Peyer's patch (tissue), 4 donors: ENCODE results near the gene RPTOR. TPM values are rescaled to one million over a fixed set of nuclear protein-coding genes. Genes with fewer than 3 reads are reported as not detected.

Source experiments
- DNase-seq, 3 donors: peaks; one replicate each; pipeline ENCODE4 v3.0.0-alpha.2; 2017 to 2019
- H3K27ac ChIP-seq, 4 donors: fragments of 200-600 bp; sonication (generic); one replicate each; pipeline ENCODE4 v1.5.1; 2016 to 2019
- H3K27me3 ChIP-seq, 2 donors: fragments of 200-600 bp; sonication (generic); one replicate each; pipeline ENCODE4 v1.5.1; 2019
- H3K36me3 ChIP-seq, 3 donors: fragments of 200-600 bp; sonication (generic); one replicate each; pipeline ENCODE4 v1.5.1; 2016 to 2019
- H3K4me1 ChIP-seq, 4 donors: fragments of 200-600 bp; sonication (generic); one replicate each; pipeline ENCODE4 v1.5.1; 2016 to 2019
- H3K4me3 ChIP-seq, 4 donors: fragments of 200-600 bp; sonication (generic); 1 replicate in 3 of 4; 2 replicates in 1 of 4; pipeline ENCODE4 v1.5.1; 2016 to 2019; ENCODE audit warnings: mild to moderate bottlenecking in 1 of 4
- H3K9me3 ChIP-seq, 4 donors: fragments of 200-600 bp; sonication (generic); one replicate each; pipeline ENCODE4 v1.5.1; 2016 to 2019; ENCODE audit warnings: mild to moderate bottlenecking in 1 of 4
- POLR2A ChIP-seq, 2 donors: fragments of 450-650 bp; IDR thresholded peaks; one replicate each; pipeline ENCODE4 v1.5.1; 2017; ENCODE audit warnings: antibody characterized with exemption in 2 of 2, mild to moderate bottlenecking in 2 of 2, moderate library complexity in 2 of 2
- total RNA-seq, 4 donors: library from RNA; depleted of rRNA; stranded (reverse); fragments of >200 nt; gene quantifications; one replicate each; pipeline ENCODE4 v1.1.0, GENCODE V29; 2016
- TF ChIP-seq, protein P1 (sequence below), 6 experiments: fragments of 450-650 bp in 4 of 6; fragments of 200-600 bp in 2 of 6; sonication (generic) in 1 of 6; IDR thresholded peaks; one replicate each; pipeline ENCODE4 v1.5.1; 2017 to 2019; ENCODE audit warnings: antibody characterized with exemption in 6 of 6, mild to moderate bottlenecking in 3 of 6, moderate library complexity in 1 of 6

RPTOR gene
- total RNA-seq, 4 donors from 2014 or later, result 42.4 to 73.6 (median 64.2) TPM

GRCh38 chr17:80683625-80684104, 139.0 kb downstream of the RPTOR start:
- no peaks in the 10 kb centered on the region for H3K27me3 ChIP-seq
- no peak overlapping the region for H3K4me3 ChIP-seq
- no peak for TF ChIP-seq POLR2A (IDR thresholded peaks at IDR 0.05)
- TF ChIP-seq, protein P1, sequence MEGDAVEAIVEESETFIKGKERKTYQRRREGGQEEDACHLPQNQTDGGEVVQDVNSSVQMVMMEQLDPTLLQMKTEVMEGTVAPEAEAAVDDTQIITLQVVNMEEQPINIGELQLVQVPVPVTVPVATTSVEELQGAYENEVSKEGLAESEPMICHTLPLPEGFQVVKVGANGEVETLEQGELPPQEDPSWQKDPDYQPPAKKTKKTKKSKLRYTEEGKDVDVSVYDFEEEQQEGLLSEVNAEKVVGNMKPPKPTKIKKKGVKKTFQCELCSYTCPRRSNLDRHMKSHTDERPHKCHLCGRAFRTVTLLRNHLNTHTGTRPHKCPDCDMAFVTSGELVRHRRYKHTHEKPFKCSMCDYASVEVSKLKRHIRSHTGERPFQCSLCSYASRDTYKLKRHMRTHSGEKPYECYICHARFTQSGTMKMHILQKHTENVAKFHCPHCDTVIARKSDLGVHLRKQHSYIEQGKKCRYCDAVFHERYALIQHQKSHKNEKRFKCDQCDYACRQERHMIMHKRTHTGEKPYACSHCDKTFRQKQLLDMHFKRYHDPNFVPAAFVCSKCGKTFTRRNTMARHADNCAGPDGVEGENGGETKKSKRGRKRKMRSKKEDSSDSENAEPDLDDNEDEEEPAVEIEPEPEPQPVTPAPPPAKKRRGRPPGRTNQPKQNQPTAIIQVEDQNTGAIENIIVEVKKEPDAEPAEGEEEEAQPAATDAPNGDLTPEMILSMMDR (IDR thresholded peaks at IDR 0.05), result no peak
- no peak overlapping the region for H3K27ac ChIP-seq
- DNase-seq, result no peak
- no peaks in the 10 kb centered on the region for H3K4me1 ChIP-seq
- no peaks in the 10 kb centered on the region for H3K9me3 ChIP-seq
- H3K36me3 ChIP-seq, result no peaks in the 10 kb centered on the region

- Histone ChIP-seq H3K27me3 (no peaks in the 10 kb centered on the region), H3K36me3 (no peaks in the 10 kb centered on the region), H3K4me1 (no peaks in the 10 kb centered on the region), H3K4me3 (no peak overlapping the region), H3K9me3 (no peaks in the 10 kb centered on the region), H3K27ac (no peak overlapping the region)
- TF ChIP-seq, protein P1 (IDR thresholded peaks at IDR 0.05), result no peak
- TF ChIP-seq POLR2A (IDR thresholded peaks at IDR 0.05), result no peak
- no peak for DNase-seq
Measured at GRCh38 chr17:80687839-80688238, 143.2 kb downstream of the RPTOR start.

DNA sequence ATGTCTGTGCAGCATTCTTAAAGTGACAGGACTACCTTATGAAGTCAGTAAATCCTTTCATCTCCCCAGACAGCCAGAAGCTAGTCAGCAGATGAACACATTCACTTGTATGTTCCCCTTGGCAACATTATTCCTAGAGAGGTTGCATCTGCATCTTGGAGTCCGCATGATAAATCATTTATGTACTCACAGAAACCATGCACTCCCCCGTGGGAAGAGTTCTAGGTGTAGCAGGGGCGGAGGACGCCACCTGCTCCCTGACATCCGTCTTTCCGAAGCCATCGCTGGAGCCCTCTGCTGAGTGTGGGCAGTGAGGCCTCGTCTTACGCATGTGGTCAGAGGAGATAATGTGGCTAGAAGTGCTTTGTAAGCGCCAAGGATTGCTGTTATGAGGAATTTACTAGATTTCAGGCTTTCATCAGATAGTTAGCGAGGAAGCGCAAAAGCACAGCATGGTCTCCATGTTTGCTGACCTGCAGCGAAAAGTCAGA, 144.5 kb downstream of the RPTOR start:
- H3K4me1 ChIP-seq, result no peaks in the 10 kb centered on the region
- H3K4me3 ChIP-seq, result no peak overlapping the region
- no peak for DNase-seq
- H3K27me3 ChIP-seq, result no peaks in the 10 kb centered on the region
- H3K36me3 ChIP-seq, result no peaks in the 10 kb centered on the region
- no peaks in the 10 kb centered on the region for H3K9me3 ChIP-seq
- H3K27ac ChIP-seq, result no peak overlapping the region
- TF ChIP-seq, protein P1 (IDR thresholded peaks at IDR 0.05), result no peak
- TF ChIP-seq POLR2A (IDR thresholded peaks at IDR 0.05), result no peak

- H3K4me1 ChIP-seq, result peaks cover 0 to 10% (median 0%) of the 10 kb centered on the region in 4 donors
- no peaks in the 10 kb centered on the region for H3K36me3 ChIP-seq
- H3K9me3 ChIP-seq, result no peaks in the 10 kb centered on the region
- no peaks in the 10 kb centered on the region for H3K27me3 ChIP-seq
- H3K27ac ChIP-seq, result no peak overlapping the region
- no peak overlapping the region for H3K4me3 ChIP-seq
- DNase-seq, result no peak
- TF ChIP-seq, protein P1 (IDR thresholded peaks at IDR 0.05), result no peak
Measured at GRCh38 chr17:80691784-80692183, 147.1 kb downstream of the RPTOR start.

DNA sequence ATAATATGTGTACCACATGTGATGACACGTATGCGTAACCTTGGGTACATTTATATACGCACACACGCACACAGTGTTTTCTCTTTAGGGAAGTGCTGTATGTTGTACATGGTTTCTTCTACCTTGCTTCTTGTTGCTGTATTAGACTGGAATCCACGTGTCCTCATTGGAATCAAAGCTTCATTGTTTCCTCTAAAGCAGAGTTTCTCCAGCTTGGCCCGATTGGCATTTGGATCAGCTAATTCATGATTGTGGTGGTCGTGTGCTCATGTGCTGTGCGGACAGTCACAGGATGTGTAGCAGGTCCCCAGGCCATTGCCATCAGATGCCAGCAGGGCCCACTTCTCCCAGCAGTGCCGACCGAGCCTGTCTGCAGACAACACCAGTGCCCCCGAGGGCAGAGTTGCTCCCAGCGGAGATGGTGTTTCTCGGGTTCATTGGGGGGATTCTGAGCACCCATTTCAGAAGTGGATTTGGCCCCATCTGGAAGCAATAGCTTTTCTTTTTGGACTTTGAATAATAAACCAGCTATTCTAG, 148.4 kb downstream of the RPTOR start:
- no peaks in the 10 kb centered on the region for H3K36me3 ChIP-seq
- H3K4me3 ChIP-seq, result no peak overlapping the region
- TF ChIP-seq, protein P1 (IDR thresholded peaks at IDR 0.05), result no peak
- TF ChIP-seq POLR2A (IDR thresholded peaks at IDR 0.05), result no peak
- DNase-seq, result no peak
- peaks cover 0 to 10% (median 0%) of the 10 kb centered on the region in 4 donors for H3K4me1 ChIP-seq
- no peaks in the 10 kb centered on the region for H3K27me3 ChIP-seq
- no peaks in the 10 kb centered on the region for H3K9me3 ChIP-seq
- H3K27ac ChIP-seq, result no peak overlapping the region
